NCI-H2107 treated with DMSO at 0.1 percent for 48 hours (cell line): ENCODE results near the gene B3GAT3.
"Not testable (repeated sequence)": the region's sequence is repeated elsewhere in the genome, so short reads cannot be mapped to it uniquely, and the experiment has no call there.

Source experiments
- DNase-seq: peaks from one replicate; lab custom pipeline; 2025; ENCODE audit not compliant: unreplicated experiment; lab: John Stamatoyannopoulos, UW

B3GAT3 gene

DNA sequence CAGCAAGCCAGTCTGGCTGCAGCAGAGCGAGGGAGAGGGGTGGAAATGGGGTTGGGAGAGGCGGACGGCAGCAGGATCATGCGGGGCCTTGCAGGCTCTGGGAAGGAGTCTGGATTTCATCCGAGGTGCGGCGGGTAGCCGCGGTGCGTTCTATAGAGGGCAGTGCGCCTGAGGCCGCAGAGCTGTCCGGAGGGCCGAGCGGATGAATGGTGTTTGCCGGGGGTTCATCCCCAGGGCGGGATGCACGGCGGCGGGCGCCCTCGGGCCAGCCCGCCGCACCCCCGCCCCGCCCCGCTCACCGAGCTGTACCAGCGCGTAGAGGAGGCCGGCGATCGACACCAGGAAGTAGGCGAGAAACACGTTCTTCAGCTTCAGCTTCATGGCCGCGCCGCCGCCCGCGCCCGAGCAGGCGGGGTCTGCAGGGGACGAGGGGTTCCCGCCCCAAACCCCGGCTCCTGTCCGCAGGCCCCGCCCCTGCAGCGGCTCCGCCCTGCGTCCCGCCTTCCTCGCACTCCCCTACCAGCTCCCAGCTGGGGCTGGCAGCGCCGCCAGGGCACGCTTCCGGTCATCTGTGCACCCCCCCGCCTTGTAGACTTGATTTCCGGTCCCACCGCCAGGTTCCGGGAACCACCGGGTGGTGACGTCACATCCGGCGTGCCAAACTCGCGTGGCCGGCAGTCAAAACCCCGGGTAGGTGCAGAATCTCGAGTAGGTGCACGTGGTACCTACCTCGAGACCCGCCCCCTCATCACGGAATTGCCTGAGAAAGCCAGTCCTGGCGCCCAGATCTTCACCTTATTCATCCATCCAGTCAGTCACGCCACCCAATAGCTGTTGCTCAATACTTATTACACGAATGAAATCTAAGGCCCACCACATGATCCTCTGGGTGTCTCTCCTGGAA lies at the start of gene B3GAT3:
Gene B3GAT3, minus strand, starts transcription at position 420 of the 904 bp plus-strand sequence. Its CDS starts 39 bp downstream, at position 381.
- DNase-seq: peak; percentile 89

DNA sequence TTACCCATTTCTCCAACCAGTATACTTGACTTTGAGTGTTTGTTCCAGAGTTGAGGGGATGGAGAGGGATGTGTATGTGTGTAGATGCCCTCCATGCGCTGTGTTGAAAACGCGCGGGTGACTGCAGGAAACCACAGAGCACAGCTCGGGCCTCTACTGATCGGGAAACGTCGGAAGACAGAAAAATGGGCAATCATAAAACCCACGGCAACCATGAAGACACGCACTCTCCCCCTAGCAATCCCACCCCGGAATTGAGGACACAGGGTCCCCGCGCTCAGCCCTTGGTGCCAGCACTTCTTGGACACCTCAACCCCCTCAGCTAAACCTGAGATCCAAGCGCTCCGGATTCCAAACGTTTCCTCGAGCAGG lies 49.4 kb upstream of the B3GAT3 start:
- DNase-seq: peak; percentile 82

DNA sequence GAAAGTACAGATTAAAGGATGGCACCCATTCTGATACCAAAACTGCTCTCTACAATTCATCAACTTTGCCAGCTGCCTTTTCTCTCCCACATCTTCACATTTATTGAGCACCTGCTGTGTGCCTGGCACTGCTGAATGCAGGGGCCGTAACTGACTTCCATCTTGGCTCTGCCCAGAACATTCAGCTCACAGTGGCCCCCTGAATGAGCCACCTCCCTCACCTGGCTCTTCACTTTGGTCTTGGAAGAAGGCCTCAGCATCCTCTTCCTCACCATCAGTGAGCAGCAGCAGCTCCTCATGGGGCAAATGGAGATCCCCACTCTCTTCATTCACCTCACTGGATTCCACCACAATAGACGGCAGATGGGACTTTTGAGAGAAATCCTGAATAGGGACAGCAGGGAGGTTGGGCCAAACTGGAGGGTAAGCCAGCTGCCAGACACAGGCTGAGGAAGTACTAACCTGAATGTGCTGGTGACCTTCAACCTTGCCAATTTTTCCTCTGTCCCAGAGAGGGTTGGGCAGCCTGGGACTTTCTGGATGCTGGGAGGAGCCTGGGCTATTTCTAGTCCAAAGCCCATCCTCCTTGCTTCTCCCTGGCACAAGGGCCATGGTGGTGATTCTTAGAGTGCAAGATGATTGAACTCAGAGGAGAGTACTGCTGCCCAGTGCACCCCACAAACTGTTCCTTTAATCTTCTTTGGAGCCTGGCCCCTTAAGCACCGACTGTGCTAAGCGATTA lies 47.8 kb upstream of the B3GAT3 start:
- DNase-seq: no peak

DNA sequence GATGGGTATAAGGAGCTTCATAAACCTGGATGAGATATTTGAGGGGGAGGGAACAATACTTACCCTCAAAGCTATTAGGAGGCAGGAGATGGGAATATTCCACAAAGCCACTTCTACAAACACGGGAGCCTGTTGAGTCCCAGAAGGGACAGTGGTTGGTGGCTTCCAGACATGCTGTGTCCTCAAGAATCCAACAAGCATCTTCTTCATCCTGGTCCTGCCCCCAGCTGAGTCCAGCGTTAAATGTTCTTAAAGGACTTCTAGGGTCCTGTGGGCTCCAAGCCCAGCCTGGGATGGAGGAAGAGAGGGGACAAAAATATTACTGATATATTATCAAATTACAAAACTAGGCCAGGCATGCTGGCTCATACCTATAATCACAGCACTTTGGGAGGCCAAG lies 45.7 kb upstream of the B3GAT3 start:
- no peak for DNase-seq

DNA sequence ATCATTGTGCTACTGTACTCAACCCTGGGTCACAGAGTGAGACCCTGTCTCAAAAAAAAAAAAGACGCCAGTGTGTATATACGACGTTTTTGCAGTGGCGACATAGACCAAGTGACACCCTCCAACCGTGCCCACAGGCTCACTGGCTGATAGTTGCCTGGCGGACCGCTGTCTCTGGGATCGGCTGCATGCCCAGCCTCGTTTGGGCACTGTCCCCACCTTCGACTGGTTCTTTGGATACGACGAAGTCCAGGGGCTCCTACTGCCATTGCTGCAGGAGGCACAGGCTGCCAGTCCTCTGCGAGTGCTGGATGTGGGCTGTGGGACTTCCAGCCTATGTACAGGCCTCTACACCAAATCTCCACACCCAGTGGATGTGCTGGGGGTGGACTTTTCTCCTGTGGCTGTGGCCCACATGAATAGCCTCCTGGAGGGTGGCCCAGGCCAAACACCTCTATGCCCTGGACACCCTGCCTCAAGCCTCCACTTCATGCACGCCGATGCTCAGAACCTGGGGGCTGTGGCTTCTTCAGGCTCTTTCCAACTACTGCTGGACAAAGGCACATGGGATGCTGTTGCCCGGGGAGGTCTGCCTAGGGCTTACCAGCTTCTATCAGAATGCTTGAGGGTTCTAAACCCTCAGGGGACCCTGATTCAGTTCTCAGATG lies 44.6 kb upstream of the B3GAT3 start:
- no peak for DNase-seq

DNA sequence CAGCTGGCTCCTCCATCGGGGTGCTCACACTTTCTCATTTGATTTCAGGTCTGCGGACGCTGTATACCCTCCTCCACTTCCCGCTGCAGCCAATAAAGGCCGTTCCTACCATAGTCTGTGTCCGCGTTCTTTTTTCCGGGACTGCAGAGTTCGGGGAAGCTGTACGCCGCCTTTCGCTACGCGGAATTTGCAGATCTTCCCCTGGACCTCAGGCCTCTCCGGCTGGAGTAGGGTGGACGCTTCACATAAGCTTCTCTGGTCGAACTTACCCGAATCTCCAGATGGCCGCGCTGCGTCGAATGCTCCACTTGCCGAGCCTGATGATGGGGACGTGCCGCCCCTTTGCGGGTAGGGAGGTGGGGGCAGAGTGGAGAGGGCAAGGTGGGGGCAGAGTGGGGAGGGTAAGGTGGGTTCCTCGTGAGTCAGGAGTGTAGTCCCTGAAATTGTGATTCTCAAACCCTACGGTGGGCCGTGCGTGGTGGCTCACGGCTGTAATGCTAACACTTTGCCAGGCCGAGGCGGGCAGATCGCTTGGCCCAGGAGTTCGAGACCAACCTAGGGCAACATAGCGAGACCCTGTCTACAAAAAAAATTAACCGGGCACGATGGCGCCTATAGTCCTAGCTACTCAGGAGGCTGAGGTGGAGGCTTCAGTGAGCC lies 43.9 kb upstream of the B3GAT3 start:
- no peak for DNase-seq

DNA sequence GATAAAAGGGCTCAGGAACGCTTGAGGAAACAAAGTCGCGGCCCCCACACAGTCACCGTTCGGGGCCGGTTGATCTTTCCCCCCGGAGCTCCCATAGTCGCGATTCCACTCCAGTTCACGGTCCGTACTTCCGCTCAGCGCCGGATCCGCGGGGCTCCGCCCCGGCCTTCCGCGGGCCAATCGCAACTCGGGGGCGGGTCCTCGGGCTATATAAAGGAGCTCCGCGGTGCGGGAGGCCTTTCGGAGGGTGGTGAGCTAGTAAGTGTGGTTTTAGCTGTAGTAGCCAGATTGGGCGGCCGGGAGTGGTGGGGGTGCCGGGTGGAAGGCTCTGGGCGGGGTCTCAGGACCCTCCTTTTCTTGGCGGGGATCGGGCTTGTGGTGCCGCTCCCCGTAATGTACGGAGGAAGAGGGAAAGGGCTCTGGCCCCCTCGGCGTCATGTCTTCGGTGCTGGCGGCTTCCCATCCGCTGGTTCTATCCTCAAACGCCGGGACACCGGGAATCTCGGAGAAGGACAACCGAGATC lies 43.4 kb upstream of the B3GAT3 start, which contains the start of the genes C11orf98 and CSKMT:
Gene C11orf98, minus strand, starts transcription at position 136 of the 524 bp plus-strand sequence. Its CDS starts 41 bp downstream, at position 95.
Gene CSKMT, plus strand, starts transcription at position 238 of the 524 bp plus-strand sequence. CDS start 568 bp downstream, outside the sequence.
- DNase-seq: peak; percentile 78

DNA sequence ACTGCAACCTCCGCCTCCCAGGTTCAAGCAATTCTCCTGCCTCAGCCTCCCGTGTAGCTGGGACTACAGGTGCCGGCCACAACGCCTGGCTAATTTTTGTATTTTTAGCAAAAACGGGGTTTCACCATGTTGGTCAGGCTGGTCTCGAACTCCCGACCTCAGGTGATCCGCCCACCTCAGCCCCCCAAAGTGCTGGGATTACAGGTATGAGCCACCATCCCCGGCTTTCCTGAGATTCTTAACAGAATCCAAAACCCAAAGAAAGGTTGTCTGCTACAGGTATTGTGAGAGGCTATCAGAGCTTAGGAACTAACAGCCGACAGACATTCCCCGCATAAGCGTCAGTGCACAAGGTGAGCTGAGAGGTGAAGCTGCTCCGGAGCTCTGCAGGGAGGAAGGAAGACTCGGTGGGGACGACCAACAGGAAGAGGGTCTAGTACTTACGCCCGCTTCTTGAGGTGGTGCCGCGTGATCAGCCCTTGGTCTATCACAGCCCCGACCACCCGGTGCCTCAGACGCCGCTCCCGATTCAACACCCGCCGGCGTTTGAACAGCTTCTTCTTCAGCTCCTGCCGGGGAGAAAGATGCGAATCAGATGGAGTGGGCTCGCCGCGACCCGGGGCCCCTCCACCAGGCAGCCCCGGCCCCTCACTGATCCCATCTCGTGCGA lies 42.8 kb upstream of the B3GAT3 start:
- DNase-seq: peak; percentile 41

DNA sequence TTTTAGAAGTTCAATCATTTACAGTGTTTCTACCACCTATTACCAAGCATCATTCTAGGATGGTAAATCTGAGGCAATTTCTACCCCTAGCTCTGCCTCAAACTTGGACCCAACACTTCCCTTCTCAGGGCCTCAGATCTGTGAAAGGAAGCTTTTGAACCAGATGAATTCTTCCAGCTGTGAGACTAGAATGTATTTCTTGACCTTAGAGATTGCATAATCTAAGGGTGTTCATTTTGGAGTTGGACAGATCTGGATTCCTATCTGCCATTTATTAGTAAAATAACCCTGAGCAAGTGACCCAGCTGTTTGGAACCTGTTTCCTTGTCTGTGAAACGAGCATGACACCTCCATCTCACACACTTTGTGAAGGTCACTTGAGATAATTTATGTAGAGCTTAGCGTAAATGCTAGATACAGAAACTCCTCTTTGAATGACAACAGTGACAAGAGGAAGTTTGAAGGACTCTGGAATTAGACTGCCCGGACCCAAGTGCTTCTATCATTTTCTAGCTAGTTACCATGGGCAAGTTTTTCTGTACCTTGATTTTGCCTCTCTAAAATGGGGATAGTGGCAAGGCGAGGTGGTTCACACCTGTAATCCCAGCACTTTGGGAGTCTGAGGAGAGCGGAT lies 35.1 kb upstream of the B3GAT3 start:
- no peak for DNase-seq

DNA sequence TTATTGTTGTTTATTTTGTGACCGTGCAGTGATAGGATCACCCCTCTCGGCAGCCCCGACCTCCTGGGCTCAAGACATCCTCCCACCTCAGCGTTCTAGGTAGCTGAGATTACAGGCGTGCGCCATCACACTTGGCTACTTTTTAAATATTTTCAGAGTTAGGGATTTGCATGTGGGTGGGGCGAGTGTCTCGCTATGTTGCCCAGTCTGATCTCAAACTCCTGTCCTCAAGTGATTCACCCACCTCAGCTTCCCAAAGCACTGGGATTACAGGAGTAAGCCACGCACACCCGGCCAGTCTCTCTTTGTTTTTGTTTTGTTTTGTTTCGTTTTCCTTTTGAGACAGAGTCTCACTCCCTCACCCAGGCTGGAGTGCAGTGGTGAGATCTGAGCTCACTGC lies 32.5 kb upstream of the B3GAT3 start:
- DNase-seq: no peak

DNA sequence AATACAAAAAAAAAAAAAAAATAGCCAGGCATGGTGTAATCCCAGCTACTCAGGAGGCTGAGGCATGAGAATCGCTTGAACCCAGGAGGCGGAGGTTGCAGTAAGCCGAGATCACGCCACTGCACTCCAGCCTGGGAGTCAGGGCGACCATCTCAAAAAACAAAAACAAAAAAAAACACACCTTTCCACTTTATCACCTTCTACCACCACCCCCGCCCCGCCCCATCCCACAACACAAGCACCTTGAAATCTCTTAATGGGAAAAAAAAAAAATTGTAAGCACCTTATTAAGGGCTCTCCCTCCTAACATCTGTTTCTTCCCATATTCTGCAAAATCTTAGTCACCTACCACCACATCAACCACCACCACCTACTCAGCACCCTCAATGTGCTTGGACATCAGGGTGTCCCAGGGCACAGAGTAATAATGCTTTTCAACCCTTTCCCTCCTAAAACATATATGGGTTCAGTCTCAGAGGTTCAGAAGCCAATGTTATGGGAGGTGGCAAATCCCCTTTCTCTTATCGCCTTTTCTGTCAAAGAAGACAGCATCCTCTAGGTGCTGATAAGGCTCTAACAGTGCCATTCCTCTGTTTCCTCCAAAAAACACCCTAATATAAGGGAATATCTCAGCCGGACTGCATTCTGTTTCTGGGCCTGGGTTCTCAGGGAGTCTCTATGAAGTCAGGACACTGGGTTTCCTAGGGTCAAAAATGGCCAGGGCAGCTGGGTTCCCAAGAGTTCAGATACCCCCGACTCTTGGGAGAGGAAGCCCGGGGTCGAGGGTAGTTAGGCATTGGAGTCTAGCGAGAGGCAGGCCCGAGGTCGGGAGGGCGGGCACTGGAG lies 30.6 kb upstream of the B3GAT3 start:
- no peak for DNase-seq

DNA sequence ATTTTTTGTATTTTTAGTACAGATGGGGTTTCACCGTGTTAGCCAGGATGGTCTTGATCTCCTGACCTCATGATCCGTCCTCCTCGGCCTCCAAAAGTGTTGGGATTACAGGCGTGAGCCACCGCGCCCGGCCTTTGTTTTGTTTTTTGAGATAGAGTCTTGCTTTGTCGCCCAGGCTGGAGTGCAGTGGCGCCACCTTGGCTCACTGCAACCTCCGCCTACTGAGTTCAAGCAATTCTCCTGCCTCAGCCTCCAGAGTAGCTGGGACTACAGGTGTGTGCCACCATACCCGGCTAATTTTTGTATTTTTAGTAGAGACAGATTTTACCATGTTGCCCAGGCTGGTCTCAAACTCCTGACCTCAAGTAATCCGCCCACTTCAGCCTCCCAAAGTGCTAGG lies 28.5 kb upstream of the B3GAT3 start:
- DNase-seq: not testable (repeated sequence)

DNA sequence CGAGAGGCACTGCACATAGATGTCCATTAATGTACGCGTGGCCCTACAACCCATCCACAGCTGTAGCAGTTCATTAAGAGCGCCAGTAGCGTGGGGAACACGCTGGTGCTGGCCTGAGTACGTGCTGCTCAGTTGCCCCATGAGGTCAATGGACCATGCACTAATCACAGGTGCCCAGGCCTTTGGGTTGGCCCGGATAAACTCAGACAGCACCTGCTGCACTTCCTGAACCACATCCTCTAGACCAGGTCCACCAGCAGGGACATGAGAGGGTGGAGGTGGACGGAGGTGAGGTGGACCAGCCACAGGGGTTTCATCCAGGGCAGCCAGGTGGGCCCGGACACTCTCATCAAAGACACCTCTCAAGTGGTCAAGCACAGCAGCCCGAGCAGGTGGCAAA lies 27.7 kb upstream of the B3GAT3 start:
- no peak for DNase-seq

DNA sequence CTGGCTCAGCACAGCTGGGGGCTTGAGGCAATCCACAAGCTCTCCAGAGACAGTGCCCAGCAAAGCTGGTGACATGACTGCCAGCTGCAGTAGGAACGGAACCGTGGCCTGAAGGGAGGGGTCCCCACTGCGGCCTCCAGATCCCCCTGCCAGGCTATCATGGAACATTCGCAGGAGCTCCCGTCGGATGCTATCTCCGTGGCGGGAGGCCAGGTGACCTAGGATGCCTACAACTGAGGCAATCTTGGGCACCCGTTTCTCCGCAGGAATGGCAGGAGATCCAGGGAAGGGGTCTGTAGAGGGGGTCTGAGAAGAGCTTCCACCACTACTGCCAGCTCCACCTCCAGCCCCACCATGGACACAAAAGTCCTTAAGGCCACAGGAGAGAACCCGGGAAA lies 27.2 kb upstream of the B3GAT3 start:
- DNase-seq: no peak

DNA sequence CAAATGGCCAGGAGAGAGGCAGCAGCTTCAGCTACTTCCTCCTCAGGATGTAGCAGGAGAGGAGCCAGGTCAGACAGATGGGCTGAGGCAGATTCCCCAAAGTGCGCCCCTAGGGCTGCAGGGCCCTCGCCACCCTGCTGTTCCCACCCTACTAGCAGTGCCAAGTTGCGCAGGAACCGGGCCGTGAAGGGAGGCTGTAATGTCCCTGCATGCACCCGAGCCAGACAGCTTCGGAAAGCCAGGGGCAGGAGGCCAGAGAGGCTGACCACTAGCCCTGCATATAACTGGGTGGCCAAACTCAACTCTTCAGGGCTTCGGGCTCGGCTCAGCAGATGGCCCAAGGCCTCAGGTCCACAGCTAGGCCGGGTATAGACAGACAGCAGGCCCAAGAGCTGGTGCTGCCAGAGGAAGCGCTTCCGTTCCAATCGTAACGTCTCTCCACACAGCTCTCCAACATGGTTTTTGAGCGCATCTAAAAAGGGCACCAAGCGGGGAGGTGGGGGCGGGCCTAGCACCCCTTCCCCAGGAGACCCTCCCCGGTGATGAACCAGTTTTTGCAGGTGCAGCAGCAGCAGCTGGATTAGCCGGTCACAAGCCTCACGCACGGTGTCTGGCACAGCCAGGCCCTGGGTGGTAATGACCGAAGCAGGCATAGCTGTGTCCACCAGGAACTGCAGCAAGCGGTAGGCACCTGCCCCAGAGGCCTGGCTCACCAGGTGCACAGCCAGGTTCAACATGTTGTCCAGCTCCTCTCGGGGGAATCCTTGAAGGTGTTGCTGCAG lies 26.6 kb upstream of the B3GAT3 start:
- no peak for DNase-seq

DNA sequence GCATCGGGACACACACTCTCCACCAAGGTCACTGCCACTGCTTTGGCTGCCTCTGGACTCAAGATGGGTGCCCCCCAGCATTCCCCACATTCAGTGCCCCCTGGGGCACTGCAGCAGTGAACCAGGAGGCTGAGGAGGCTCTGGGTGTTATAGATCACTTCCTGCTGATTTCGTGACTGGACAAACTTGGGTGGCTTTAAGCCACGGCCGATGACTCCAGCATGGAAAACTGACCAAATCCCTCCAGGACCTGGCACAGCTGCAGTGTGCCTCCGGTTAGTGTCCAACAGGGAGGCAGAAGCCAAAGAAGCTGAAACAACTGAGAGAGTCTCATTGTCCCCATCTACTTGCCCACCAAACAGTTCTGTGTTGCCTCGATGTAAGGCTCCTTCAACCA lies 25.8 kb upstream of the B3GAT3 start:
- DNase-seq: no peak

DNA sequence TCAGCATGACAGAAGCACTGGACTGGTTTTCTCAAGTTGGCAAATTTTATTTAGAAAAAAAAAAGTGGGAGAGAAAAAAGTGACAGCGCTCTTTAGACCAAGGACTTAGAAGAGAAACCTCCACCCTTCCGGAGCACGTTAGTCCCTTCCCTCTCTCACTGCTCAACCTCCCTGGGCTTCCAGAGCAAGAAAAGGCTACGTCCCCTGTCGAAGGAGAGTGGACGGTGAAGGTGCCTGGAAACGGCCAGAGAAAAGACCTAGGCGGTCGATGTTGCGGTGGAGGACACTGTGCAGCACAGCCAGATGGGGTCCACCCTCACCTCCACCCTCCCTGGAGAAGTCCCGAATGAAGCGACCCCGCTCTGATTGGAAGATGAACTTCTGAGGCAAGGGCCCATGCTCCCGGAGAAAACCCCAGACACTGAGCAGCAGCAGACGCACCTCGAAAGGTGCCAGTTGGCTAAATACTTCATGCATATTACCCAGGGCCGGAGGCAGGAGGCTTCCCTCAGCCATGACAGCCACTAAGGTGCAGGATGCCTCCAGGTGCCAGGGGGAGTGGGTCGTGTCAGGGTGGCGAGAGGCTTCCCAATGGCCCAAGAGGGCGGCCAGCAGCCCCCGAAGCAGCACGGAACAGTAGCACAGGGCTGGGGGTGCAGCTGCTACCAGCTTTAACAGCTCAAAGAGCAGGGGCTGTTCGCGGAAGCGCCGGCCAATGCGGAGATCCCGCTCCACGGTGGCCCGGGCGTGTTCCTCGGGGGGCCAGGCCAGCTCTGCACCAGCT lies 25.2 kb upstream of the B3GAT3 start:
- DNase-seq: no peak
